NCI-H1436 treated with DMSO at 0.1 percent for 48 hours (cell line): ENCODE measurements around the gene VAX1.
"Not testable (repeated sequence)": the region's sequence is repeated elsewhere in the genome, so short reads cannot be mapped to it uniquely, and the experiment has no call there.

ENCODE experiments used
- DNase-seq: peaks from one replicate; lab custom pipeline; 2025; lab: John Stamatoyannopoulos, UW

Gene VAX1

GRCh38 chr10:117135480-117136140, 2.5 kb downstream of the VAX1 start:
- DNase-seq, result no peak

GRCh38 chr10:117135026-117135372, 3.1 kb downstream of the VAX1 start:
- DNase-seq, result no peak

- no peak for DNase-seq
Observed at GRCh38 chr10:117134306-117135025, 3.6 kb downstream of the VAX1 start.

- DNase-seq, result no peak
Observed at GRCh38 chr10:117134056-117134305, 4.1 kb downstream of the VAX1 start.

- DNase-seq, result no peak
Observed at GRCh38 chr10:117133273-117134055, 4.6 kb downstream of the VAX1 start.

- DNase-seq, result no peak
Observed at GRCh38 chr10:117132751-117133231, 5.3 kb downstream of the VAX1 start.

GRCh38 chr10:117131376-117132327, 6.4 kb downstream of the VAX1 start:
- no peak for DNase-seq

- DNase-seq, result no peak
Observed at GRCh38 chr10:117130862-117131375, 7.2 kb downstream of the VAX1 start.

GRCh38 chr10:117130346-117130745, 7.7 kb downstream of the VAX1 start:
- DNase-seq, result no peak

- not testable (repeated sequence) for DNase-seq
Observed at GRCh38 chr10:117126645-117127044, 11.4 kb downstream of the VAX1 start.

GRCh38 chr10:117126034-117126433, 12.0 kb downstream of the VAX1 start:
- DNase-seq, result no peak

- DNase-seq, result no peak
Observed at GRCh38 chr10:117112220-117112619, 25.9 kb downstream of the VAX1 start.

- DNase-seq, result no peak
Observed at GRCh38 chr10:117107238-117107637, 30.8 kb downstream of the VAX1 start.

- no peak for DNase-seq
Observed at GRCh38 chr10:117096599-117097201, 41.4 kb downstream of the VAX1 start.

GRCh38 chr10:117094856-117095255, 43.2 kb downstream of the VAX1 start:
- DNase-seq, result no peak

GRCh38 chr10:117092386-117092785, 45.7 kb downstream of the VAX1 start:
- no peak for DNase-seq

- DNase-seq, result no peak
Observed at GRCh38 chr10:117090834-117091233, 47.2 kb downstream of the VAX1 start.

GRCh38 chr10:117087521-117087920, 50.5 kb downstream of the VAX1 start:
- DNase-seq, result no peak

GRCh38 chr10:117086546-117086945, 51.5 kb downstream of the VAX1 start:
- DNase-seq, result no peak

GRCh38 chr10:117084421-117085246, 53.4 kb downstream of the VAX1 start:
- not testable (repeated sequence) for DNase-seq
